SK-N-SH (cell line): ENCODE data around the gene KMT2A. TPM values are rescaled to one million over a fixed set of nuclear protein-coding genes. Genes with fewer than 3 reads are reported as not detected.

Source experiments
- CTCF ChIA-PET: fragments of 300-600, 350-600 bp; formaldehyde crosslinking; extraction: SDS; loops from one replicate; lab custom pipeline; 2021; lab: Yijun Ruan, JAX
- POLR2A ChIA-PET: fragments of 350-600 bp; sonication (Branson Sonifier 250); formaldehyde crosslinking; extraction: SDS; loops from one replicate; lab custom pipeline; 2020; ENCODE audit warnings: antibody characterized with exemption, inconsistent platforms; lab: Yijun Ruan, JAX
- DNase-seq: peaks from one replicate; pipeline ENCODE4 v3.0.0; 2012
- H2AFZ ChIP-seq: fragments of 200-600 bp; sonication (generic); 2 replicates; pipeline ENCODE4 v1.8.1; 2016; ENCODE audit warnings: antibody characterized with exemption, mild to moderate bottlenecking, low read depth
- H3F3A ChIP-seq: fragments of 200-600 bp; sonication (generic); replicated peaks from 2 replicates; pipeline ENCODE3; 2016; ENCODE audit warnings: antibody characterized with exemption, mild to moderate bottlenecking; ENCODE audit not compliant: insufficient read depth
- H3K27ac ChIP-seq, 2 experiments: fragments of 200-500 bp in 1 of 2; fragments of 200-600 bp in 1 of 2; sonication (Bioruptor generic) in 1 of 2; sonication (generic), shearing (Covaris generic) in 1 of 2; 2 replicates each; pipeline versions ENCODE4 v1.5.1 to v1.6.1; 2014 to 2016; ENCODE audit warnings: low read depth in 2 of 2, inconsistent platforms in 1 of 2, low read length in 1 of 2, mild to moderate bottlenecking in 1 of 2, mixed read lengths in 1 of 2
- H3K27me3 ChIP-seq: fragments of 200-600 bp; sonication (generic), shearing (Covaris generic); 2 replicates; pipeline ENCODE4 v1.6.1; 2016; ENCODE audit warnings: mixed run types; ENCODE audit not compliant: insufficient read depth
- H3K36me3 ChIP-seq, 2 experiments: fragments of 200-500 bp in 1 of 2; fragments of 200-600 bp in 1 of 2; sonication (Bioruptor generic) in 1 of 2; sonication (generic) in 1 of 2; replicated peaks in 1 of 2; 2 replicates each; pipeline versions ENCODE3 to v1.5.1; 2014 to 2016; ENCODE audit warnings: low read length in 1 of 2, mild to moderate bottlenecking in 1 of 2; ENCODE audit not compliant: insufficient read depth in 2 of 2, control insufficient read depth in 1 of 2
- H3K4me1 ChIP-seq, 2 experiments: fragments of 200-500 bp in 1 of 2; fragments of 200-600 bp in 1 of 2; sonication (Bioruptor generic) in 1 of 2; sonication (generic), shearing (Covaris generic) in 1 of 2; 2 replicates each; pipeline versions ENCODE4 v1.5.1 to v1.6.1; 2014 to 2016; ENCODE audit warnings: low read depth in 1 of 2, low read length in 1 of 2, mixed run types in 1 of 2; ENCODE audit not compliant: insufficient read depth in 2 of 2, control insufficient read depth in 1 of 2
- H3K4me2 ChIP-seq: fragments of 200-600 bp; sonication (generic), shearing (Covaris generic); 2 replicates; pipeline ENCODE4 v1.6.1; 2017; ENCODE audit warnings: mixed run types
- H3K4me3 ChIP-seq, 2 experiments: fragments of 200-500 bp in 1 of 2; fragments of 200-600 bp in 1 of 2; sonication (Bioruptor generic) in 1 of 2; sonication (generic), shearing (Covaris generic) in 1 of 2; 2 replicates each; pipeline versions ENCODE4 v1.5.1 to v1.8.1; 2014 to 2016; ENCODE audit warnings: low read depth in 2 of 2, inconsistent platforms in 1 of 2, low read length in 1 of 2, mild to moderate bottlenecking in 1 of 2, mixed read lengths in 1 of 2, moderate library complexity in 1 of 2
- H3K79me2 ChIP-seq: fragments of 200-600 bp; sonication (generic); 2 replicates; pipeline ENCODE4 v1.8.1; 2017; ENCODE audit warnings: mild to moderate bottlenecking; ENCODE audit not compliant: insufficient read depth
- H3K9ac ChIP-seq: fragments of 200-600 bp; sonication (generic); 2 replicates; pipeline ENCODE4 v1.6.1; 2017; ENCODE audit warnings: mixed run types
- H3K9me2 ChIP-seq: fragments of 200-600 bp; sonication (generic); 2 replicates; pipeline ENCODE4 v1.6.1; 2017; ENCODE audit warnings: mixed run types
- H3K9me3 ChIP-seq: fragments of 200-600 bp; sonication (generic); 2 replicates; pipeline ENCODE4 v1.6.1; 2017; ENCODE audit warnings: mixed run types, mild to moderate bottlenecking, moderate library complexity
- H4K20me1 ChIP-seq: fragments of 200-600 bp; sonication (generic); 2 replicates; pipeline ENCODE4 v1.6.1; 2017; ENCODE audit warnings: mild to moderate bottlenecking, mixed run types; ENCODE audit not compliant: insufficient read depth
- ELF1 ChIP-seq: IDR thresholded peaks from 2 replicates; pipeline ENCODE4 v1.4.0; 2012
- EZH2phosphoT487 ChIP-seq: fragments of 200-600 bp; sonication (generic); IDR thresholded peaks from 2 replicates; pipeline ENCODE4 v1.6.1; 2017; ENCODE audit warnings: low read depth, mixed run types, mild to moderate bottlenecking, antibody characterized with exemption, moderate library complexity, borderline replicate concordance
- FOXJ3 ChIP-seq: sonication (generic); formaldehyde crosslinking; IDR thresholded peaks from 2 replicates; pipeline ENCODE4 v1.5.1; 2020; ENCODE audit warnings: mild to moderate bottlenecking, missing genetic modification reagents
- GATA2 ChIP-seq: sonication (generic); formaldehyde crosslinking; IDR thresholded peaks from 2 replicates; pipeline ENCODE4 v1.5.0; 2020; ENCODE audit warnings: mild to moderate bottlenecking, missing genetic modification reagents
- IRF3 ChIP-seq: fragments of 150-350 bp; IDR thresholded peaks from 2 replicates; pipeline ENCODE4 v1.6.1; 2016; ENCODE audit warnings: mild to moderate bottlenecking, low read depth, low read length
- MEF2A ChIP-seq: IDR thresholded peaks from 2 replicates; pipeline ENCODE4 v1.4.0; 2012; ENCODE audit warnings: low read depth, borderline replicate concordance
- MXI1 ChIP-seq: IDR thresholded peaks from 2 replicates; pipeline ENCODE4 v1.6.1; 2012; ENCODE audit warnings: mild to moderate bottlenecking, low read depth, low read length, improper control_type of control experiment
- NFIC ChIP-seq: IDR thresholded peaks from 2 replicates; pipeline ENCODE4 v1.4.0; 2012; ENCODE audit warnings: borderline replicate concordance
- NRF1 ChIP-seq: IDR thresholded peaks from 2 replicates; pipeline ENCODE4 v1.6.1; 2012; ENCODE audit warnings: low read depth, mild to moderate bottlenecking, low read length
- PBX3 ChIP-seq: IDR thresholded peaks from 2 replicates; pipeline ENCODE4; 2012
- RAD21 ChIP-seq: IDR thresholded peaks from 2 replicates; pipeline ENCODE4 v1.6.1; 2012; ENCODE audit warnings: mild to moderate bottlenecking, low read length
- RCOR1 ChIP-seq: fragments of 150-350 bp; IDR thresholded peaks from 2 replicates; pipeline ENCODE4 v1.6.1; 2017; ENCODE audit warnings: antibody characterized with exemption, low read length
- RXRA ChIP-seq: IDR thresholded peaks from 2 replicates; pipeline ENCODE4 v1.4.0; 2012; ENCODE audit warnings: low read depth, mild to moderate bottlenecking, borderline replicate concordance
- SIN3A ChIP-seq: IDR thresholded peaks from 2 replicates; pipeline ENCODE4 v1.6.1; 2012; ENCODE audit warnings: low read depth, mild to moderate bottlenecking, low read length, moderate library complexity, borderline replicate concordance
- SMC3 ChIP-seq: IDR thresholded peaks from 2 replicates; pipeline ENCODE4 v1.6.1; 2012; ENCODE audit warnings: low read depth, low read length, improper control_type of control experiment
- TCF12 ChIP-seq: IDR thresholded peaks from 2 replicates; pipeline ENCODE4 v1.4.0; 2012
- TEAD4 ChIP-seq: IDR thresholded peaks from 2 replicates; pipeline ENCODE4 v1.4.0; 2012; ENCODE audit warnings: mild to moderate bottlenecking, borderline replicate concordance; ENCODE audit not compliant: insufficient read depth
- ZBTB33 ChIP-seq: IDR thresholded peaks from 2 replicates; pipeline ENCODE4 v1.4.0; 2012; ENCODE audit warnings: low read depth, borderline replicate concordance
- WGBS: methylation state at CpG from one replicate; pipeline ENCODE4 v1.1.6; 2017; ENCODE audit warnings: low lambda C conversion rate; 5-methylcytosine and 5-hydroxymethylcytosine counted together
- polyA plus RNA-seq, 3 experiments: library from polyadenylated mRNA; depleted of rRNA; stranded (reverse); fragments of >200 nt; gene quantifications; 2 replicates each; pipeline ENCODE4 v1.2.3, GENCODE V29; 2012
- TF ChIP-seq, protein P1 (sequence below): IDR thresholded peaks from 2 replicates; pipeline ENCODE4 v1.4.0; 2012; ENCODE audit warnings: low read depth
- TF ChIP-seq, protein P2 (sequence below): fragments of 150-350 bp; IDR thresholded peaks from 2 replicates; pipeline ENCODE4 v1.6.1; 2017; ENCODE audit warnings: antibody characterized with exemption, low read length, low read depth, borderline replicate concordance

KMT2A gene
- polyA plus RNA-seq, 1 of the 3 experiments (the other 2 are of a cell fraction) = 15.7 TPM

DNA sequence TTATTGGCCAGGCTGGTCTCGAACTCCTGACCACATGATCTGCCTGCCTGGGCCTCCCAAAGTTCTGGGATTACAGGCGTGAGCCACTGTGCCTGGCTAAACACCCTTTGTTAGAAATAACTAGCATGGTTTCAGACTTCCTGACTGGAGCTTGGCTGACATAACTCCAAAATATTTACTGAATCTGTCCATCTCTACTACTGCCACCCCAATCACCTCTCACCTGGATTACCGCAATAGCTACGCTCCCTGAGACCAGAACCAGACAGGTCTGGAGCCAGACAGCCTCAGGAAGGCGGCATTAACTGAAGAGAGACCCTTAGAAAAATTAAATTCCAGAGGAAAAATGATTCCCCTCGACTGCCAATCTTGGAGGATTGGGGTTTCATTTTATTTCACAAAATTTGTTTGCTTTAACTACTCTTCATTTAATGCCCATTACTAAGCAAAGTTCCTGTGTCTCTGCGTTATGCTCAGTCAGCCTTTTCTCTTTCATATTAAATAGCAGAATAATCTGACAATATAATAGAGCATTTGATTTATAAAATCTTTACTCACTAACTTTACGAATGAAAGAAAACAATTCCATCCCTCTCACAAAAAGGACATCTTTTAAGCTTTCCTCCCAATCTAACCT lies 107.8 kb downstream of the KMT2A start:
- Histone ChIP-seq H3K4me3 (no peak overlapping the region), H4K20me1 (no peaks in the 10 kb centered on the region), H3K27ac (no peak overlapping the region), H3K4me1 (no peaks in the 10 kb centered on the region), H3F3A (peaks cover 8% of the 10 kb centered on the region), H3K9me3 (no peaks in the 10 kb centered on the region), H3K4me2 (no peak overlapping the region), H3K79me2 (no peaks in the 10 kb centered on the region), H3K36me3 (peaks cover 4 to 5% of the 10 kb centered on the region in 2 experiments), H3K9me2 (no peaks in the 10 kb centered on the region), H3K27me3 (no peaks in the 10 kb centered on the region), H2AFZ (no peak overlapping the region), H3K9ac (no peak overlapping the region)
- 91% methylated on average over 8 of the region's 8 CpGs for WGBS
- no peak for TF ChIP-seq RAD21
- no peak for TF ChIP-seq NRF1
- TF ChIP-seq SMC3 = no peak
- TF ChIP-seq, protein P1, sequence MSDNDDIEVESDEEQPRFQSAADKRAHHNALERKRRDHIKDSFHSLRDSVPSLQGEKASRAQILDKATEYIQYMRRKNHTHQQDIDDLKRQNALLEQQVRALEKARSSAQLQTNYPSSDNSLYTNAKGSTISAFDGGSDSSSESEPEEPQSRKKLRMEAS = no peak
- no peak for TF ChIP-seq EZH2phosphoT487
- TF ChIP-seq RCOR1 = no peak
- no peak for TF ChIP-seq ZBTB33
- no peak for TF ChIP-seq IRF3
- no peak for TF ChIP-seq SIN3A
- no peak for TF ChIP-seq PBX3
- TF ChIP-seq FOXJ3 (CRISPR knock-in tag) = no peak
- TF ChIP-seq MXI1 = no peak
- TF ChIP-seq RXRA = no peak
- no peak for TF ChIP-seq TCF12
- TF ChIP-seq NFIC = no peak
- TF ChIP-seq TEAD4 = no peak
- no peak for TF ChIP-seq GATA2 (CRISPR knock-in tag)
- TF ChIP-seq, protein P2, sequence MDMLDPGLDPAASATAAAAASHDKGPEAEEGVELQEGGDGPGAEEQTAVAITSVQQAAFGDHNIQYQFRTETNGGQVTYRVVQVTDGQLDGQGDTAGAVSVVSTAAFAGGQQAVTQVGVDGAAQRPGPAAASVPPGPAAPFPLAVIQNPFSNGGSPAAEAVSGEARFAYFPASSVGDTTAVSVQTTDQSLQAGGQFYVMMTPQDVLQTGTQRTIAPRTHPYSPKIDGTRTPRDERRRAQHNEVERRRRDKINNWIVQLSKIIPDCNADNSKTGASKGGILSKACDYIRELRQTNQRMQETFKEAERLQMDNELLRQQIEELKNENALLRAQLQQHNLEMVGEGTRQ = no peak
- no peak for TF ChIP-seq MEF2A
- TF ChIP-seq ELF1 = no peak
- ChIA-PET POLR2A (interaction anchor here (1.4 kb wide), 1 partner anchor 108 kb away, joined by 4 read pairs; the partner anchor contains the start of gene KMT2A), CTCF (interaction anchor here (1.1 kb wide), 1 partner anchor 10 kb away, joined by 3 read pairs; no protein-coding TSS in a partner anchor)
- no peak for DNase-seq
